AG10803 (cell line): ENCODE data around the gene MRPS31.
"Not testable (repeated sequence)": the region's sequence is repeated elsewhere in the genome, so short reads cannot be mapped to it uniquely, and the experiment has no call there.

ENCODE experiments used
- DNase-seq: peaks from one replicate; pipeline ENCODE4 v3.0.0; 2010; ENCODE audit warnings: low read depth
- H3K4me3 ChIP-seq: 2 replicates; pipeline ENCODE4 v1.5.1; 2011; ENCODE audit warnings: mild to moderate bottlenecking, low read length, control low read depth
- CTCF ChIP-seq: conservative IDR thresholded peaks from 2 replicates; pipeline ENCODE4 v1.5.1; 2011; ENCODE audit warnings: mild to moderate bottlenecking, low read length, control low read depth, inconsistent platforms

MRPS31 gene

GRCh38 chr13:40789275-40790153, 18.5 kb upstream of the MRPS31 start, which contains the start of gene SLC25A15:
TSS of gene SLC25A15 (plus strand) at chr13:40789611. CDS start at chr13:40793227, 3,616 bp downstream.
- peak; percentile 81 for DNase-seq
- H3K4me3 ChIP-seq, result peak within 1 kb of the TSS; percentile 75
- TF ChIP-seq CTCF, result no peak

GRCh38 chr13:40788540-40789274, 17.7 kb upstream of the MRPS31 start:
- peak overlapping the region; percentile 75 for H3K4me3 ChIP-seq
- DNase-seq, result not testable (repeated sequence)

GRCh38 chr13:40787062-40787461, 16.1 kb upstream of the MRPS31 start:
- DNase-seq, result peak; percentile 34
- no peak overlapping the region for H3K4me3 ChIP-seq
- no peak for TF ChIP-seq CTCF

- no peak for DNase-seq
- no peak overlapping the region for H3K4me3 ChIP-seq
- TF ChIP-seq CTCF, result no peak
These were observed 15.6 kb upstream of the MRPS31 start for GRCh38 chr13:40786568-40786996.

GRCh38 chr13:40784540-40784939, 13.6 kb upstream of the MRPS31 start:
- no peak for TF ChIP-seq CTCF
- no peak for DNase-seq
- H3K4me3 ChIP-seq, result no peak overlapping the region

- DNase-seq, H3K4me3 ChIP-seq: not testable (repeated sequence)
These were observed 12.0 kb upstream of the MRPS31 start for GRCh38 chr13:40782971-40783370.

GRCh38 chr13:40781717-40782116, 10.7 kb upstream of the MRPS31 start:
- no peak for DNase-seq
- no peak overlapping the region for H3K4me3 ChIP-seq
- no peak for TF ChIP-seq CTCF

- DNase-seq, result no peak
These were observed 9.9 kb upstream of the MRPS31 start for GRCh38 chr13:40780822-40781401.

More at GRCh38 chr13:40780822-40781401, 9.9 kb upstream of the MRPS31 start:
- H3K4me3 ChIP-seq, result no peak overlapping the region
- no peak for TF ChIP-seq CTCF
